ENCODE results near the gene PLB1. TPM values are rescaled to one million over a fixed set of nuclear protein-coding genes. Genes with fewer than 3 reads are reported as not detected.

The PLB1 gene
- total RNA-seq, 2 experiments from 2014 or later = 1.3 to 1.6 TPM

GRCh38 chr2:28534817-28535216 is 39.0 kb downstream of the PLB1 start:
- DNase-seq (no peak), ATAC-seq (ENCODE audit: poor library complexity) (no peak)
- no peaks in the 10 kb centered on the region for H3K4me1 ChIP-seq (ENCODE audit: insufficient read depth, low read length)
- CTCF ChIA-PET = no interaction called here
- no peak overlapping the region for H3K4me3 Mint-ChIP-seq
- no peaks in the 10 kb centered on the region for H3K27me3 Mint-ChIP-seq
- no peaks in the 10 kb centered on the region for H3K9me3 ChIP-seq (ENCODE audit: control insufficient read depth in 1 of 2, insufficient read depth in 1 of 2, low read length in 2 of 2)
- no peaks in the 10 kb centered on the region for H3K36me3 Mint-ChIP-seq (ENCODE audit: low read depth)
- H3K4me3 ChIP-seq (ENCODE audit: low read length) = no peak overlapping the region
- intact Hi-C loops (cut with DNase I, micrococcal nuclease) = no loop called here
- no peak overlapping the region for H3K27ac Mint-ChIP-seq
- no peak for TF ChIP-seq CTCF (IDR thresholded peaks at IDR 0.05)
- H3K9me3 Mint-ChIP-seq = no peaks in the 10 kb centered on the region
- no peaks in the 10 kb centered on the region for H3K36me3 ChIP-seq (ENCODE audit: insufficient read depth, low read length)
- peaks cover 0 to 4% of the 10 kb centered on the region in 2 experiments for H3K27me3 ChIP-seq (ENCODE audit: control insufficient read depth in 1 of 2, insufficient read depth in 2 of 2, low read length in 2 of 2)
- no peaks in the 10 kb centered on the region for H3K4me1 Mint-ChIP-seq (ENCODE audit: low read depth)
- POLR2A ChIA-PET = no interaction called here
- H3K27ac ChIP-seq (ENCODE audit: low read depth in 1 of 2, low read length in 2 of 2) = no peak overlapping the region

GRCh38 chr2:28538134-28538533 is 42.3 kb downstream of the PLB1 start:
- Mint-ChIP-seq H3K27ac (no peak overlapping the region), H3K36me3 (ENCODE audit: low read depth) (no peaks in the 10 kb centered on the region), H3K27me3 (no peaks in the 10 kb centered on the region), H3K4me3 (no peak overlapping the region), H3K4me1 (ENCODE audit: low read depth) (no peaks in the 10 kb centered on the region), H3K9me3 (no peaks in the 10 kb centered on the region)
- H3K4me3 ChIP-seq (ENCODE audit: low read length) = no peak overlapping the region
- H3K9me3 ChIP-seq (ENCODE audit: control insufficient read depth in 1 of 2, insufficient read depth in 1 of 2, low read length in 2 of 2) = no peaks in the 10 kb centered on the region
- H3K4me1 ChIP-seq (ENCODE audit: insufficient read depth, low read length) = no peaks in the 10 kb centered on the region
- intact Hi-C loops (cut with DNase I, micrococcal nuclease) = no loop called here
- H3K27me3 ChIP-seq (ENCODE audit: control insufficient read depth in 1 of 2, insufficient read depth in 2 of 2, low read length in 2 of 2) = no peaks in the 10 kb centered on the region
- TF ChIP-seq CTCF (IDR thresholded peaks at IDR 0.05) = no peak
- CTCF ChIA-PET = no interaction called here
- no peak overlapping the region for H3K27ac ChIP-seq (ENCODE audit: low read depth in 1 of 2, low read length in 2 of 2)
- DNase-seq (no peak), ATAC-seq (ENCODE audit: poor library complexity) (no peak)
- no peaks in the 10 kb centered on the region for H3K36me3 ChIP-seq (ENCODE audit: insufficient read depth, low read length)
- POLR2A ChIA-PET = no interaction called here

- ATAC-seq (ENCODE audit: poor library complexity) = no peak
- Mint-ChIP-seq H3K4me3 (no peak overlapping the region), H3K27ac (no peak overlapping the region), H3K9me3 (no peaks in the 10 kb centered on the region), H3K4me1 (ENCODE audit: low read depth) (no peaks in the 10 kb centered on the region), H3K27me3 (no peaks in the 10 kb centered on the region), H3K36me3 (ENCODE audit: low read depth) (no peaks in the 10 kb centered on the region)
- no peak for DNase-seq
- Histone ChIP-seq H3K4me3 (ENCODE audit: low read length) (no peak overlapping the region), H3K4me1 (ENCODE audit: insufficient read depth, low read length) (no peaks in the 10 kb centered on the region), H3K9me3 (ENCODE audit: control insufficient read depth in 1 of 2, insufficient read depth in 1 of 2, low read length in 2 of 2) (no peaks in the 10 kb centered on the region), H3K27ac (ENCODE audit: low read depth in 1 of 2, low read length in 2 of 2) (no peak overlapping the region), H3K27me3 (ENCODE audit: control insufficient read depth in 1 of 2, insufficient read depth in 2 of 2, low read length in 2 of 2) (no peaks in the 10 kb centered on the region), H3K36me3 (ENCODE audit: insufficient read depth, low read length) (no peaks in the 10 kb centered on the region)
- intact Hi-C loops (cut with DNase I, micrococcal nuclease) = no loop called here
- CTCF ChIA-PET = no interaction called here
- POLR2A ChIA-PET = no interaction called here
- TF ChIP-seq CTCF (IDR thresholded peaks at IDR 0.05) = no peak
Observed at GRCh38 chr2:28538652-28539051, 42.8 kb downstream of the PLB1 start.

Measured in CD4-positive, alpha-beta T cell (primary cell).